Smooth muscle cell (in vitro differentiated cells): ENCODE data around the gene BRAT1. TPM values are rescaled to one million over a fixed set of nuclear protein-coding genes. Genes with fewer than 3 reads are reported as not detected.

Source experiments
- DNase-seq: peaks from one replicate; lab custom pipeline; 2025; ENCODE audit not compliant: unreplicated experiment; lab: John Stamatoyannopoulos, UW
- H2AFZ ChIP-seq: fragments of 200-600 bp; sonication (generic); 2 replicates; pipeline ENCODE4 v1.6.0; 2016; ENCODE audit warnings: antibody characterized with exemption, low read depth, mild to moderate bottlenecking
- H3F3A ChIP-seq: fragments of 200-600 bp; sonication (generic); 2 replicates; pipeline ENCODE4 v1.6.0; 2017; ENCODE audit warnings: antibody characterized with exemption, low read depth
- H3K27ac ChIP-seq: fragments of 200-600 bp; sonication (generic); 2 replicates; pipeline ENCODE4 v1.5.1; 2016; ENCODE audit warnings: low read depth, mild to moderate bottlenecking
- H3K27me3 ChIP-seq: fragments of 200-600 bp; sonication (generic); 2 replicates; pipeline ENCODE4 v1.6.1; 2016; ENCODE audit warnings: low read depth, mild to moderate bottlenecking
- H3K36me3 ChIP-seq: fragments of 200-600 bp; sonication (generic); 2 replicates; pipeline ENCODE4 v1.5.1; 2016; ENCODE audit warnings: low read depth
- H3K4me1 ChIP-seq: fragments of 200-600 bp; sonication (generic); 2 replicates; pipeline ENCODE4 v1.5.1; 2016; ENCODE audit warnings: low read depth
- H3K4me2 ChIP-seq: fragments of 200-600 bp; sonication (generic); 2 replicates; pipeline ENCODE4 v1.6.0; 2016; ENCODE audit warnings: mild to moderate bottlenecking
- H3K4me3 ChIP-seq: fragments of 200-600 bp; sonication (generic); 2 replicates; pipeline ENCODE4 v1.5.1; 2016; ENCODE audit warnings: mild to moderate bottlenecking
- H3K79me2 ChIP-seq: fragments of 200-600 bp; sonication (generic); 2 replicates; pipeline ENCODE4 v1.6.0; 2016; ENCODE audit warnings: low read depth, mild to moderate bottlenecking
- H3K9ac ChIP-seq: fragments of 200-600 bp; sonication (generic); 2 replicates; pipeline ENCODE4 v1.6.0; 2016; ENCODE audit warnings: low read depth
- H3K9me3 ChIP-seq: fragments of 200-600 bp; sonication (generic); replicated peaks from 2 replicates; pipeline ENCODE4 v1.5.1; 2016; ENCODE audit warnings: low read depth
- H4K20me1 ChIP-seq: fragments of 200-600 bp; sonication (generic); 2 replicates; pipeline ENCODE4 v1.6.0; 2016; ENCODE audit warnings: low read depth
- WGBS: methylation state at CpG from one replicate; pipeline ENCODE4 v1.1.7; 2016; ENCODE audit warnings: low lambda C conversion rate; 5-methylcytosine and 5-hydroxymethylcytosine counted together
- polyA plus RNA-seq: library from polyadenylated mRNA; unstranded; fragments of >200 nt; fragmentation: Nextera tagmentation; extraction: Ambion mirVana; gene quantifications from 2 replicates; pipeline ENCODE4 v1.2.1, GENCODE V29; 2016
- total RNA-seq: library from RNA; depleted of rRNA; stranded (reverse); fragments of >200 nt; gene quantifications from 2 replicates; pipeline ENCODE4 v1.2.3, GENCODE V29; 2014
- TF ChIP-seq, protein P1 (sequence below): fragments of 200-600 bp; sonication (generic); IDR thresholded peaks from 2 replicates; pipeline ENCODE4 v1.5.1; 2017; ENCODE audit warnings: borderline replicate concordance, mild to moderate bottlenecking, antibody characterized with exemption; ENCODE audit not compliant: insufficient read depth, poor library complexity, severe bottlenecking

Gene BRAT1
- total and polyA plus RNA-seq, 2 experiments from 2014 or later, result 11.2 to 32.4 TPM

- no peak overlapping the region for H3K4me2 ChIP-seq
- no peaks in the 10 kb centered on the region for H3K9me3 ChIP-seq
- H3K9ac ChIP-seq, result no peak overlapping the region
- TF ChIP-seq, protein P1, sequence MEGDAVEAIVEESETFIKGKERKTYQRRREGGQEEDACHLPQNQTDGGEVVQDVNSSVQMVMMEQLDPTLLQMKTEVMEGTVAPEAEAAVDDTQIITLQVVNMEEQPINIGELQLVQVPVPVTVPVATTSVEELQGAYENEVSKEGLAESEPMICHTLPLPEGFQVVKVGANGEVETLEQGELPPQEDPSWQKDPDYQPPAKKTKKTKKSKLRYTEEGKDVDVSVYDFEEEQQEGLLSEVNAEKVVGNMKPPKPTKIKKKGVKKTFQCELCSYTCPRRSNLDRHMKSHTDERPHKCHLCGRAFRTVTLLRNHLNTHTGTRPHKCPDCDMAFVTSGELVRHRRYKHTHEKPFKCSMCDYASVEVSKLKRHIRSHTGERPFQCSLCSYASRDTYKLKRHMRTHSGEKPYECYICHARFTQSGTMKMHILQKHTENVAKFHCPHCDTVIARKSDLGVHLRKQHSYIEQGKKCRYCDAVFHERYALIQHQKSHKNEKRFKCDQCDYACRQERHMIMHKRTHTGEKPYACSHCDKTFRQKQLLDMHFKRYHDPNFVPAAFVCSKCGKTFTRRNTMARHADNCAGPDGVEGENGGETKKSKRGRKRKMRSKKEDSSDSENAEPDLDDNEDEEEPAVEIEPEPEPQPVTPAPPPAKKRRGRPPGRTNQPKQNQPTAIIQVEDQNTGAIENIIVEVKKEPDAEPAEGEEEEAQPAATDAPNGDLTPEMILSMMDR, result no peak
- DNase-seq, result no peak
- H3K79me2 ChIP-seq, result peaks cover 3% of the 10 kb centered on the region
- H2AFZ ChIP-seq, result no peak overlapping the region
- no peak overlapping the region for H3K27ac ChIP-seq
- peaks cover 8% of the 10 kb centered on the region for H4K20me1 ChIP-seq
- WGBS, result 87% methylated on average over 20 of the region's 21 CpGs
- H3K36me3 ChIP-seq, result no peaks in the 10 kb centered on the region
- H3K4me1 ChIP-seq, result peaks cover 10% of the 10 kb centered on the region
- no peaks in the 10 kb centered on the region for H3K27me3 ChIP-seq
- H3K4me3 ChIP-seq, result no peak overlapping the region
- peaks cover 3% of the 10 kb centered on the region for H3F3A ChIP-seq
Measured at GRCh38 chr7:2575046-2575732, 19.9 kb upstream of the BRAT1 start.

DNA sequence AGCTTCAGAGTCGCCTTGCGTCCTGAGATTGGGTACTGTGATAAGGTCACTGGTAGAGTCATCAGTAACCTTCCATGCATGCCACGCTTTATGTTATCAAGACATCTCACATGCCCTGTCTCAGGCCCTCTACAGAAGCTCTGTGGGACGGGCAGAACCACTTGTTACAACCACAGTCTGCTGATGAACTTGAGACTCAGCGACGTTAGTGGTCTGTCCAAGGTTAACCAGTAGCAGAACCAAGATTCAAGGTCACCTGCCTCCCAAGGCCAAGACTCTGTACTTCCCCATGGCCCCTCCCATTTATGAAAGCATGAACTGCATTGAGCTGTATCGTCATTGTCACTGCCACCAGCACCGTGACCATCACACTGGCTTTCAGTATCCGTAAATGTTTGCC is 18.4 kb upstream of the BRAT1 start:
- Histone ChIP-seq H2AFZ (no peak overlapping the region), H3K27ac (no peak overlapping the region), H3K4me3 (no peak overlapping the region), H3K27me3 (no peaks in the 10 kb centered on the region), H4K20me1 (peaks cover 8% of the 10 kb centered on the region), H3K9me3 (no peaks in the 10 kb centered on the region), H3K79me2 (peaks cover 3% of the 10 kb centered on the region), H3K4me2 (no peak overlapping the region), H3F3A (peaks cover 3% of the 10 kb centered on the region), H3K9ac (no peak overlapping the region), H3K4me1 (peaks cover 18% of the 10 kb centered on the region), H3K36me3 (no peaks in the 10 kb centered on the region)
- DNase-seq, result no peak
- 96% methylated on average over 9 of the region's 9 CpGs for WGBS
- TF ChIP-seq, protein P1, result no peak

GRCh38 chr7:2572101-2572842 is 16.9 kb upstream of the BRAT1 start:
- Histone ChIP-seq H3K36me3 (no peaks in the 10 kb centered on the region), H3K27ac (peak overlapping the region; percentile 97), H2AFZ (peak overlapping the region; percentile 20), H3K9ac (peak overlapping the region; percentile 87), H3K4me2 (peak overlapping the region; percentile 73), H3K4me3 (no peak overlapping the region), H3K79me2 (peaks cover 3% of the 10 kb centered on the region), H3K27me3 (no peaks in the 10 kb centered on the region), H3F3A (peaks cover 3% of the 10 kb centered on the region), H3K9me3 (no peaks in the 10 kb centered on the region), H4K20me1 (peaks cover 16% of the 10 kb centered on the region), H3K4me1 (peaks cover 18% of the 10 kb centered on the region)
- WGBS, result 44% methylated on average over 22 of the region's 22 CpGs
- no peak for DNase-seq
- TF ChIP-seq, protein P1, result no peak
